D721Med (cell line): Measurements from ENCODE around the gene WTAP.
A peak's percentile ranks its signal among the peaks of the same experiment; 100 is the strongest.
"Not testable (repeated sequence)": the region's sequence is repeated elsewhere in the genome, so short reads cannot be mapped to it uniquely, and the experiment has no call there.

Experiments used
- DNase-seq: peaks from one replicate; pipeline ENCODE4 v3.0.0; 2011; ENCODE audit warnings: low spot score; ENCODE audit not compliant: insufficient read length
- FAIRE-seq: peaks from 2 replicates; lab custom pipeline; 2011; peaks lifted over from hg19 to GRCh38; lab: Jason Lieb, UNC
- CTCF ChIP-seq: IDR thresholded peaks from 2 replicates; pipeline ENCODE4 v1.5.1; 2012; ENCODE audit warnings: mild to moderate bottlenecking, control low read depth; ENCODE audit not compliant: insufficient read depth; ENCODE audit errors: missing control alignments

WTAP gene

GRCh38 chr6:159693894-159694545 lies 33.3 kb upstream of the WTAP start:
- TF ChIP-seq CTCF: no peak
- no peak for FAIRE-seq
- DNase-seq: no peak

GRCh38 chr6:159695984-159696383 lies 31.3 kb upstream of the WTAP start:
- TF ChIP-seq CTCF: no peak
- FAIRE-seq (no peak), DNase-seq (no peak)

GRCh38 chr6:159700970-159701369 lies 26.3 kb upstream of the WTAP start:
- no peak for TF ChIP-seq CTCF
- DNase-seq: no peak
- FAIRE-seq: no peak

GRCh38 chr6:159701413-159701999 lies 25.8 kb upstream of the WTAP start:
- DNase-seq: no peak
- no peak for FAIRE-seq

GRCh38 chr6:159710603-159711002 lies 16.7 kb upstream of the WTAP start:
- not testable (repeated sequence) for FAIRE-seq

More at GRCh38 chr6:159701413-159701999, 25.8 kb upstream of the WTAP start:
- TF ChIP-seq CTCF: no peak

GRCh38 chr6:159712389-159712788 lies 14.9 kb upstream of the WTAP start:
- not testable (repeated sequence) for DNase-seq, FAIRE-seq

More at GRCh38 chr6:159710603-159711002, 16.7 kb upstream of the WTAP start:
- DNase-seq: not testable (repeated sequence)

- peak; percentile 41 for FAIRE-seq
- no peak for TF ChIP-seq CTCF
Measured at GRCh38 chr6:159713984-159714383, 13.3 kb upstream of the WTAP start.

GRCh38 chr6:159714404-159714803 lies 12.9 kb upstream of the WTAP start:
- no peak for FAIRE-seq
- TF ChIP-seq CTCF: no peak
- DNase-seq: no peak

More at GRCh38 chr6:159713984-159714383, 13.3 kb upstream of the WTAP start:
- DNase-seq: no peak
